ENCODE measurements around the gene SPN.

- TF ChIP-seq CTCF (IDR thresholded peaks at IDR 0.05; ENCODE audit: insufficient read depth, low read length) (no peak), REST (IDR thresholded peaks at IDR 0.05; ENCODE audit: insufficient replicate concordance, low read depth) (peak; percentile 32), POLR2AphosphoS5 (IDR thresholded peaks at IDR 0.05; ENCODE audit: low read depth) (peak; percentile 91), GABPA (IDR thresholded peaks at IDR 0.05; ENCODE audit: low read depth) (0 out of 2 replicates have a peak, but pooled peaks have one; percentile 6), SPI1 (IDR thresholded peaks at IDR 0.05; ENCODE audit: borderline replicate concordance, low read depth) (peak; percentile 85)
Measured at GRCh38 chr16:29663016-29663806, at the start of gene SPN.
